IMR-90 (cell line): ENCODE results near the gene PTPN3. TPM values are rescaled to one million over a fixed set of nuclear protein-coding genes. Genes with fewer than 3 reads are reported as not detected.

Experiments used
- ATAC-seq: fragments of 200-7000 bp; cut with Tn5 transposase; 2 replicates; pipeline ENCODE4 v1.9.1; 2020; ENCODE audit warnings: low read depth, mild to moderate bottlenecking, moderate library complexity
- BruUV-seq: library from RNA; stranded (reverse); fragments of 400-500 nt; replicated peaks from 2 replicates; lab custom pipeline; 2021; lab: Mats Ljungman, UMichigan
- CTCF ChIA-PET: fragments of 300-600 bp; formaldehyde crosslinking; extraction: SDS; loops from one replicate; lab custom pipeline; 2021; ENCODE audit warnings: antibody characterized with exemption; lab: Yijun Ruan, JAX
- POLR2A ChIA-PET: fragments of 300-600 bp; sonication (Branson Sonifier 250); formaldehyde crosslinking; loops from one replicate; lab custom pipeline; 2022; ENCODE audit warnings: antibody characterized with exemption; ENCODE audit not compliant: unreplicated experiment; lab: Charles Lee
- DNase-seq: peaks from one replicate; pipeline ENCODE4 v3.0.0; 2013
- H2AFZ ChIP-seq: replicated peaks from 2 replicates; pipeline ENCODE3; 2013; ENCODE audit warnings: low read length, mild to moderate bottlenecking; ENCODE audit not compliant: poor library complexity
- H2AK5ac ChIP-seq: 2 replicates; pipeline ENCODE4 v1.6.1; 2013; ENCODE audit warnings: low read depth, low read length, inconsistent platforms
- H2AK9ac ChIP-seq: replicated peaks from 2 replicates; pipeline ENCODE3; 2013; ENCODE audit warnings: mild to moderate bottlenecking, low read depth, low read length, moderate library complexity; ENCODE audit not compliant: poor library complexity
- H2BK120ac ChIP-seq: 2 replicates; pipeline ENCODE4 v1.6.1; 2013; ENCODE audit warnings: low read depth, low read length, inconsistent platforms
- H2BK15ac ChIP-seq: 3 replicates; pipeline ENCODE4 v1.6.1; 2013; ENCODE audit warnings: low read depth, low read length, inconsistent platforms
- H2BK20ac ChIP-seq: 2 replicates; pipeline ENCODE4 v1.6.1; 2013; ENCODE audit warnings: low read depth, mild to moderate bottlenecking, inconsistent platforms, low read length, moderate library complexity
- H2BK5ac ChIP-seq: 2 replicates; pipeline ENCODE4 v1.6.1; 2013; ENCODE audit warnings: mild to moderate bottlenecking, low read depth, low read length, inconsistent platforms; ENCODE audit not compliant: poor library complexity, severe bottlenecking
- H3K14ac ChIP-seq: replicated peaks from 2 replicates; pipeline ENCODE4 v1.6.1; 2013; ENCODE audit warnings: low read depth, low read length, inconsistent platforms
- H3K18ac ChIP-seq: 2 replicates; pipeline ENCODE4 v1.6.1; 2013; ENCODE audit warnings: low read depth, low read length, control low read depth
- H3K23ac ChIP-seq: 2 replicates; pipeline ENCODE4 v1.6.1; 2013; ENCODE audit warnings: low read depth, low read length, inconsistent platforms
- H3K27ac ChIP-seq: 2 replicates; pipeline ENCODE4 v1.5.1; 2013; ENCODE audit warnings: mild to moderate bottlenecking, control low read depth, low read length; ENCODE audit not compliant: insufficient read depth
- H3K27me3 ChIP-seq: 2 replicates; pipeline ENCODE4 v1.6.1; 2013; ENCODE audit warnings: low read length; ENCODE audit not compliant: control insufficient read depth, insufficient read depth
- H3K36me3 ChIP-seq: 2 replicates; pipeline ENCODE4 v1.6.1; 2013; ENCODE audit warnings: low read length, mixed read lengths; ENCODE audit not compliant: control insufficient read depth, insufficient read depth
- H3K4ac ChIP-seq: 2 replicates; pipeline ENCODE4 v1.6.1; 2013; ENCODE audit warnings: low read depth, low read length, inconsistent platforms
- H3K4me1 ChIP-seq: 2 replicates; pipeline ENCODE4 v1.6.1; 2013; ENCODE audit warnings: low read length, mixed read lengths; ENCODE audit not compliant: control insufficient read depth, insufficient read depth
- H3K4me2 ChIP-seq: 2 replicates; pipeline ENCODE4 v1.6.1; 2013; ENCODE audit warnings: low read depth, mild to moderate bottlenecking, control low read depth, low read length, moderate library complexity
- H3K4me3 ChIP-seq: 2 replicates; pipeline ENCODE4 v1.5.1; 2013; ENCODE audit warnings: low read depth, mild to moderate bottlenecking, control low read depth, low read length, moderate library complexity; ENCODE audit not compliant: insufficient read depth
- H3K56ac ChIP-seq: 2 replicates; pipeline ENCODE4 v1.6.1; 2013; ENCODE audit warnings: low read length, inconsistent platforms; ENCODE audit not compliant: insufficient read depth; ENCODE audit errors: extremely low read depth
- H3K79me1 ChIP-seq, 2 experiments: 2 replicates each; pipeline ENCODE4 v1.6.1; 2013; ENCODE audit warnings: low read length in 2 of 2, inconsistent platforms in 1 of 2, low read depth in 1 of 2
- H3K9ac ChIP-seq: 2 replicates; pipeline ENCODE4 v1.6.1; 2013; ENCODE audit warnings: low read depth, low read length, control low read depth
- H3K9me1 ChIP-seq: 2 replicates; pipeline ENCODE4 v1.6.1; 2013; ENCODE audit warnings: low read length, inconsistent platforms; ENCODE audit not compliant: insufficient read depth
- H3K9me3 ChIP-seq: 2 replicates; pipeline ENCODE4 v1.6.1; 2013; ENCODE audit warnings: low read length; ENCODE audit not compliant: control insufficient read depth, insufficient read depth
- H4K20me1 ChIP-seq: 2 replicates; pipeline ENCODE4 v1.6.1; 2013; ENCODE audit warnings: low read length, inconsistent platforms; ENCODE audit not compliant: insufficient read depth
- H4K5ac ChIP-seq: 2 replicates; pipeline ENCODE4 v1.6.1; 2013; ENCODE audit warnings: mild to moderate bottlenecking, low read depth, low read length, control low read depth
- H4K8ac ChIP-seq, 2 experiments: 2 replicates each; pipeline ENCODE4 v1.6.1; 2013; ENCODE audit warnings: low read depth in 2 of 2, low read length in 2 of 2, control low read depth in 1 of 2, inconsistent platforms in 1 of 2
- H4K91ac ChIP-seq: 2 replicates; pipeline ENCODE4 v1.6.1; 2013; ENCODE audit warnings: low read depth, low read length, inconsistent platforms; ENCODE audit not compliant: insufficient read depth
- BHLHE40 ChIP-seq: fragments of 150-350 bp; IDR thresholded peaks from 2 replicates; pipeline ENCODE4 v1.6.1; 2016; ENCODE audit warnings: mild to moderate bottlenecking, low read depth, low read length
- CHD1 ChIP-seq: IDR thresholded peaks from 2 replicates; pipeline ENCODE4 v1.6.1; 2012; ENCODE audit warnings: low read depth, low read length, improper control_type of control experiment
- ELK1 ChIP-seq: fragments of 150-350 bp; IDR thresholded peaks from 2 replicates; pipeline ENCODE4 v1.6.1; 2016; ENCODE audit warnings: low read depth, mild to moderate bottlenecking, low read length, moderate library complexity, borderline replicate concordance
- FOS ChIP-seq: fragments of 150-350 bp; IDR thresholded peaks from 2 replicates; pipeline ENCODE4 v1.6.1; 2016; ENCODE audit warnings: low read depth, low read length
- MAFK ChIP-seq: IDR thresholded peaks from 2 replicates; pipeline ENCODE4 v1.6.1; 2012; ENCODE audit warnings: low read depth, low read length, improper control_type of control experiment
- NFE2L2 ChIP-seq: fragments of 150-350 bp; IDR thresholded peaks from 2 replicates; pipeline ENCODE4 v1.6.1; 2016; ENCODE audit warnings: low read depth, mild to moderate bottlenecking, low read length
- RCOR1 ChIP-seq: IDR thresholded peaks from 2 replicates; pipeline ENCODE4 v1.6.1; 2012; ENCODE audit warnings: mild to moderate bottlenecking, low read length, improper control_type of control experiment; ENCODE audit not compliant: insufficient replicate concordance
- SMC3 ChIP-seq: fragments of 150-350 bp; IDR thresholded peaks from 2 replicates; pipeline ENCODE4 v1.6.1; 2016; ENCODE audit warnings: low read depth, mild to moderate bottlenecking, antibody characterized with exemption, low read length, moderate library complexity
- WGBS, 2 experiments: methylation state at CpG; one replicate each; pipeline versions ENCODE4 v1.1.5 to v1.1.7; 2013; ENCODE audit warnings: missing lambda C conversion rate in 2 of 2; ENCODE audit not compliant: insufficient read length in 1 of 2; ENCODE audit errors: extremely low coverage in 2 of 2; 5-methylcytosine and 5-hydroxymethylcytosine counted together
- dilution Hi-C: fragments of 300-500 bp; cut with HindIII; formaldehyde crosslinking; loops from one replicate; pipeline ENCODE4 v1.14.3; 2018; ENCODE audit warnings: low sequenced_read_pairs; ENCODE audit not compliant: unreplicated experiment
- in situ Hi-C: fragments of 300-500 bp; cut with MboI; formaldehyde crosslinking; loops from 3 replicates; pipeline ENCODE4 v1.14.3; 2019; ENCODE audit warnings: low sequenced_read_pairs, inconsistent platforms, mixed read lengths
- intact Hi-C: fragments of 100-400 bp; cut with micrococcal nuclease; formaldehyde crosslinking; loops from 2 replicates; pipeline ENCODE4 v1.10.0; 2022
- polyA plus RNA-seq, 3 experiments: library from polyadenylated mRNA; depleted of rRNA; stranded (reverse); fragments of >200 nt; gene quantifications; 2 replicates each; pipeline ENCODE4 v1.2.3, GENCODE V29; 2012; ENCODE audit warnings: low replicate concordance in 1 of 3
- total RNA-seq: library from RNA; depleted of rRNA; stranded (reverse); fragments of >200 nt; gene quantifications from 2 replicates; pipeline ENCODE4 v1.2.3, GENCODE V29; 2012

PTPN3 gene
- total and polyA plus RNA-seq, 2 of the 4 experiments (the other 2 are of a cell fraction): 0.72 to 0.89 TPM

- Histone ChIP-seq H2BK20ac (no peak overlapping the region), H2BK5ac (no peak overlapping the region), H3K4me2 (no peak overlapping the region), H4K20me1 (no peaks in the 10 kb centered on the region), H3K23ac (no peak overlapping the region), H3K9ac (no peak overlapping the region), H3K9me1 (peaks cover 2% of the 10 kb centered on the region; the same call in 1 of the 2 replicates), H2AFZ (no peak overlapping the region), H3K27me3 (peaks cover 3% of the 10 kb centered on the region; the same call in 1 of the 2 replicates), H2BK15ac (no peak overlapping the region), H4K8ac (no peak overlapping the region), H3K4ac (no peak overlapping the region), H3K18ac (no peak overlapping the region), H2AK5ac (no peak overlapping the region), H3K4me1 (no peaks in the 10 kb centered on the region), H2BK120ac (no peak overlapping the region), H3K27ac (no peak overlapping the region), H3K14ac (no peak overlapping the region), H2AK9ac (no peak overlapping the region), H3K36me3 (no peaks in the 10 kb centered on the region), H3K9me3 (no peaks in the 10 kb centered on the region), H4K91ac (no peak overlapping the region), H3K4me3 (no peak overlapping the region), H3K56ac (no peak overlapping the region), H3K79me1 (no peaks in the 10 kb centered on the region), H4K5ac (no peak overlapping the region)
- WGBS, 2 experiments: no CpG with 5 or more reads among the region's 5 CpGs
- intact Hi-C loops (no loop called here), in situ Hi-C loops (no loop called here), dilution Hi-C loops (no loop called here)
- ChIA-PET POLR2A (no interaction called here), CTCF (no interaction called here)
- DNase-seq: no peak
- no peak for ATAC-seq
- no TSS peak for BruUV-seq
- no peak for TF ChIP-seq BHLHE40
- no peak for TF ChIP-seq RCOR1
- TF ChIP-seq NFE2L2: no peak
- no peak for TF ChIP-seq CHD1
- no peak for TF ChIP-seq FOS
- no peak for TF ChIP-seq SMC3
- TF ChIP-seq MAFK: no peak
- TF ChIP-seq ELK1: no peak
Observed at GRCh38 chr9:109433476-109433875, 64.6 kb downstream of the PTPN3 start.
